C4-2B (cell line): ENCODE results near the gene HSD3B1.
"Not testable (repeated sequence)": the region's sequence is repeated elsewhere in the genome, so short reads cannot be mapped to it uniquely, and the experiment has no call there.

Experiments
- H3K27ac ChIP-seq: fragments of 450-650 bp; 2 replicates; pipeline ENCODE4 v1.5.1; 2017
- ZFX ChIP-seq: fragments of 450-650 bp; IDR thresholded peaks from 2 replicates; pipeline ENCODE4 v1.6.1; 2017
- TF ChIP-seq, protein P1 (sequence below): fragments of 450-650 bp; conservative IDR thresholded peaks from 2 replicates; pipeline ENCODE4 v1.5.1; 2017; ENCODE audit warnings: mild to moderate bottlenecking

HSD3B1 gene

GRCh38 chr1:119492763-119493162 lies 14.2 kb upstream of the HSD3B1 start:
- no peak for TF ChIP-seq ZFX
- TF ChIP-seq, protein P1, sequence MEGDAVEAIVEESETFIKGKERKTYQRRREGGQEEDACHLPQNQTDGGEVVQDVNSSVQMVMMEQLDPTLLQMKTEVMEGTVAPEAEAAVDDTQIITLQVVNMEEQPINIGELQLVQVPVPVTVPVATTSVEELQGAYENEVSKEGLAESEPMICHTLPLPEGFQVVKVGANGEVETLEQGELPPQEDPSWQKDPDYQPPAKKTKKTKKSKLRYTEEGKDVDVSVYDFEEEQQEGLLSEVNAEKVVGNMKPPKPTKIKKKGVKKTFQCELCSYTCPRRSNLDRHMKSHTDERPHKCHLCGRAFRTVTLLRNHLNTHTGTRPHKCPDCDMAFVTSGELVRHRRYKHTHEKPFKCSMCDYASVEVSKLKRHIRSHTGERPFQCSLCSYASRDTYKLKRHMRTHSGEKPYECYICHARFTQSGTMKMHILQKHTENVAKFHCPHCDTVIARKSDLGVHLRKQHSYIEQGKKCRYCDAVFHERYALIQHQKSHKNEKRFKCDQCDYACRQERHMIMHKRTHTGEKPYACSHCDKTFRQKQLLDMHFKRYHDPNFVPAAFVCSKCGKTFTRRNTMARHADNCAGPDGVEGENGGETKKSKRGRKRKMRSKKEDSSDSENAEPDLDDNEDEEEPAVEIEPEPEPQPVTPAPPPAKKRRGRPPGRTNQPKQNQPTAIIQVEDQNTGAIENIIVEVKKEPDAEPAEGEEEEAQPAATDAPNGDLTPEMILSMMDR = no peak
- no peak overlapping the region for H3K27ac ChIP-seq

GRCh38 chr1:119504831-119505230 lies 2.2 kb upstream of the HSD3B1 start:
- no peak for TF ChIP-seq ZFX
- TF ChIP-seq, protein P1 = no peak
- no peak overlapping the region for H3K27ac ChIP-seq

- TF ChIP-seq, protein P1 = no peak
- TF ChIP-seq ZFX = no peak
- no peak overlapping the region for H3K27ac ChIP-seq
Measured at GRCh38 chr1:119510046-119510445, 3.0 kb downstream of the HSD3B1 start.

DNA sequence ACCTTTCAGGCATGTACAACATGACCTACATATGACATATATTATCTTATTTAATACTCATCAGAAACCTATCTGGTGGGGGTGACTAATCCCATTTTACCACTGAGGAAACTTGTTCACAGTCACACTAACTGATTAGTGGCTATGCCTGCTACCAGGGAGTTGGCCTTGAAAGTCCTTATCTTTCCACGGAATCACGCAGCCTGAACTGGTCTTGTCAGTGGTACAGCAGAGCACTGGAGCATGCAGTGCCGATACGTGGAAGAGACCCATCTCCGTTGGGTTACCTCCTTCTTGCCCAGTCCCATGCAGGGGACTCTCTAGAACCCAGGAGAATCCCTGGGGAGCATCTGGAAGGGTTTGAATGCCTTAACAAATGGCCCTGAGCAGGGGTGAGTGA lies 8.2 kb downstream of the HSD3B1 start:
- TF ChIP-seq ZFX = no peak
- TF ChIP-seq, protein P1 = no peak
- H3K27ac ChIP-seq = no peak overlapping the region

GRCh38 chr1:119516247-119516646 lies 9.2 kb downstream of the HSD3B1 start:
- TF ChIP-seq ZFX = no peak
- TF ChIP-seq, protein P1 = no peak

GRCh38 chr1:119516680-119517079 lies 9.7 kb downstream of the HSD3B1 start:
- no peak overlapping the region for H3K27ac ChIP-seq
- TF ChIP-seq, protein P1 = no peak
- no peak for TF ChIP-seq ZFX

More at GRCh38 chr1:119516247-119516646, 9.2 kb downstream of the HSD3B1 start:
- no peak overlapping the region for H3K27ac ChIP-seq

GRCh38 chr1:119517667-119518066 lies 10.7 kb downstream of the HSD3B1 start:
- not testable (repeated sequence) for H3K27ac ChIP-seq

DNA sequence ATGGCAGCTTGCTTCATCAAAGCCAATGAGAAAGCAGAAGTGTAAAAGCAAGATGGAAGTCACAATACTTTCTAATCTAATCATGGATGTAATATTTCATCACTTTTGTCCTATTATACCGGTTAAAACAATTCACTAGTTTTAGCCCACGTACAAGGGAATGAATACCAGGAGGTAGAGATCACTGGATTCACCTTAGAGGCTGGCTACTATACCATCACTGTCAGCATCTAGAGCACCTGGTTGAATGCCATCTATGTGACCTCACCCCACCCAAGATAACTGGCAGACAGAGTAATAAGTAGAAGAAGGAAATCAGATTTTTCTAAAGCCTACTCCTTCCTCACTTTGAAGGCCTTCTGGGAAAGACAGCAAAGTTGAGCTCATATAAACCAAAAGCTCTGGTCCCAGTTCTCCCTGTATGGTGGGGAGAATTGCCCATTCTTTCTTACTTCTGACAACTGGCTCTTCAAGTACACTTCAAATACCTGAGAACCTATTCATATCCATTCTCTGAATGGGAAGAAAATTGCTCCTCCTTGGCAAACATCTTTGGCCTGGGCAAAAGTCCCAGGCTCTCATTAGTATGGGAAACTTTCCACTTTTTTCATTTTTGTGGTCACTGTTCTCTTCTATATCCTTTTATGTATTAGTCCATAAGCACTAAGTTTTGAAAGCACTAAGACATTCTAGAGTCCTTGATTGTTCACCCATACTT lies 24.8 kb downstream of the HSD3B1 start:
- no peak overlapping the region for H3K27ac ChIP-seq
- TF ChIP-seq, protein P1 = no peak
- TF ChIP-seq ZFX = no peak
